Measurements from ENCODE around the gene STPG2. TPM values are rescaled to one million over a fixed set of nuclear protein-coding genes. Genes with fewer than 3 reads are reported as not detected.

The STPG2 gene
- total RNA-seq, 2 donors from 2014 or later, result not detected

- DNase-seq (ENCODE audit: low spot score), result no peak
- no peak for ATAC-seq (ENCODE audit: insufficient number of reproducible peaks, low FRiP score, low read depth)
- no peak overlapping the region for H3K4me3 ChIP-seq
These were observed 629.4 kb downstream of the STPG2 start for GRCh38 chr4:97513917-97514316.

More at GRCh38 chr4:97513917-97514316, 629.4 kb downstream of the STPG2 start:
- Histone ChIP-seq H3K27ac (no peak overlapping the region), H3K9me3 (no peaks in the 10 kb centered on the region), H3K36me3 (no peaks in the 10 kb centered on the region), H3K27me3 (replicated peaks; ENCODE audit: insufficient read depth) (no peaks in the 10 kb centered on the region), H3K4me1 (ENCODE audit: control insufficient read depth in 1 of 2, low read depth in 2 of 2) (no peaks in the 10 kb centered on the region)
- TF ChIP-seq, protein P1, sequence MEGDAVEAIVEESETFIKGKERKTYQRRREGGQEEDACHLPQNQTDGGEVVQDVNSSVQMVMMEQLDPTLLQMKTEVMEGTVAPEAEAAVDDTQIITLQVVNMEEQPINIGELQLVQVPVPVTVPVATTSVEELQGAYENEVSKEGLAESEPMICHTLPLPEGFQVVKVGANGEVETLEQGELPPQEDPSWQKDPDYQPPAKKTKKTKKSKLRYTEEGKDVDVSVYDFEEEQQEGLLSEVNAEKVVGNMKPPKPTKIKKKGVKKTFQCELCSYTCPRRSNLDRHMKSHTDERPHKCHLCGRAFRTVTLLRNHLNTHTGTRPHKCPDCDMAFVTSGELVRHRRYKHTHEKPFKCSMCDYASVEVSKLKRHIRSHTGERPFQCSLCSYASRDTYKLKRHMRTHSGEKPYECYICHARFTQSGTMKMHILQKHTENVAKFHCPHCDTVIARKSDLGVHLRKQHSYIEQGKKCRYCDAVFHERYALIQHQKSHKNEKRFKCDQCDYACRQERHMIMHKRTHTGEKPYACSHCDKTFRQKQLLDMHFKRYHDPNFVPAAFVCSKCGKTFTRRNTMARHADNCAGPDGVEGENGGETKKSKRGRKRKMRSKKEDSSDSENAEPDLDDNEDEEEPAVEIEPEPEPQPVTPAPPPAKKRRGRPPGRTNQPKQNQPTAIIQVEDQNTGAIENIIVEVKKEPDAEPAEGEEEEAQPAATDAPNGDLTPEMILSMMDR (IDR thresholded peaks at IDR 0.05), result no peak

Other genes with a start within 250 kb of the STPG2 start
- gene RAP1GDS1, start 117.9 kb upstream of the STPG2 start, total RNA-seq, result 10 to 100 TPM; 16.7 to 34.6 TPM

Data from thoracic aorta (tissue), 2 donors.